Measurements from ENCODE around the gene INHBA.

INHBA gene

DNA sequence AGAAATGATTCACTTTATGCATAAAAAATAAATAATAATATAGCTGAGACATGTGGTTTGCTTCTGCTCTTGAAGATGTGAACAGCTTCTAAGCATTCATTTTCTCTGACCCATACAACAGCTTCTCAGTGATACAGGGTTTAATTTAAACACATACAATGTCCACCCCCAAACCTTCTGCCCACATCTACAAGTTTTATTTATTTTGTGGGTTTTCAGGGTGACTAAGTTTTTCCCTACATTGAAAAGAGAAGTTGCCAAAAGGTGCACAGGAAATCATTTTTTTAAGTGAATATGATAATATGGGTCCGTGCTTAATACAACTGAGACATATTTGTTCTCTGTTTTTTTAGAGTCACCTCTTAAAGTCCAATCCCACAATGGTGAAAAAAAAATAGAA, 17.2 kb downstream of the INHBA start:
- no peak for DNase-seq

DNA sequence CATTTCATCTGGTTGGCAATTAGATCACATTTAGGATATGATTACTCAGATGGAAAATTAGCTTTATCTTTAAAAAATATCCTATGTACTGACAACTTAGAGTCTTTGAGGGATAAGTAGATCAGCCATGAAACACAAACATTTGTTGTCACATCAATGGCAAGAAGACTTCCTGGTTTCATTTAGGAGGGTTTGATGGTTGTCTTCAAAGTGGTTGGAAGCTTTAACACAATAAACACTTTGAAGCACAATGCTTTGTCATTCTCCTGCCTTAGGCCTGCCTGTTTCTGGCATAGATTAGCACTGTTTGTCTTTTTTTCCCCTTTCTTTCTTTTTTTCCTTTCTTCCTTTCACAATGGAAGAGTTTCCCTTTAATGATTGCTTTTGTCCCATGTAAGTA, 20.5 kb downstream of the INHBA start:
- DNase-seq = no peak

DNA sequence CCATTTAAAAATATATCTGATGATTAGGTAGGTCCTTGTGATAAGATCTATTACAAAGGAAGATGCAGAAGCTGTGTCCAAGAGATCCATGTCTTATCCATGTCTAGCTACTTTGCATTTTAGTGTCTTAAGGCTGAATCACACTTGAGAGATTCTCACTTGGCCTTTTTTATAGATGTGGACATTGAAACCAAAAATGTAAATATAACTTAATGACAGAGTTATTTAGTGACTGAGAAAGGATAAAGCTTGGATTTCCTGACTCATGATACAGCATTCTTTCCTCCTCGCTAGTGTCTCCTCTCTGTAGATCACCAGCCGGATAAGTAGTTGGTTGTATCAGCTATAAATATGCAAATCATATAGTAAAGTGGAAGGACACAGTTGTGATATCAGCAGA, 23.3 kb downstream of the INHBA start:
- DNase-seq = no peak

DNA sequence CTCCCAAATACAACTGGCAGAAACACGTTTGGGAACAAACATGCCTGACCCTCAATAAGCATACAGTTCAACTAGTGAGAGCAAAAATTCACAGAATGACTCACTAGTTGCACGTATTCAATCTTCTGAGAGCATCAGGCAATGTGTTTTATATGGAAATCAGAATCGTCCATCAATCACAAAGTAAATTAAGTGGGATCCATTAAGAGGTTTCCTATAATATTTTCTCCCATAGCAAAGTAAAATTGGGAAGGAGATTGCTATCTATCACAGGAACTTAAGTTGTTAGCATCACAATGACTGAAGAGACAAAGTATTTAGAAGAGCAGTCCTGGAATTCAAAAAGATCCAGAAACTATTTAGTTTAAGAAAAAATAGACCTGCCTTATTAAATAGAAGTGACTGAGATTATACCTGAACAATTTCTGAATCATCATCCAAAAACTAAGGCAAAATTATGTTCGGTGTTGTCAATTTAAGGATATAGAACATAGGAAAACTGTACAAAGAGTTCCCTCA, 28.3 kb downstream of the INHBA start:
- DNase-seq = no peak

DNA sequence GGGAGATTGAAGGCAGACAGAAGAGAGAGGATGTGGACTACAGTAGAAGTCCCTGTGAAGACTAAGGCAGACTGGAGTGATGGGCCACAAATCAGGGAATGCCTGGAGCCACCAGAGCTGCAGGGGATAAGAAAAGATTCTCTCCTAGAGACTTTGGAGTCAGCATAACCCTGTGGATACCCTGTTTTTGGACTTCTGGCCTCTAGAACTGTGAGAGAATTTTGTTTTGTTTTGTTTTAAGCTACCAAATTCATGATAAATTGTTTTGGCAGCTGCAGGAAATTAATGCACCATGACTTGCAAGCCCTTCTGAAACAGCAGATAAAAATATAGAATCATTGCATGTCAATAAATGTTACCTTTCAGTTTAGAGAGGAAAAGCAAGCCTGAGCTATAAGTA, 41.3 kb downstream of the INHBA start:
- DNase-seq = no peak

DNA sequence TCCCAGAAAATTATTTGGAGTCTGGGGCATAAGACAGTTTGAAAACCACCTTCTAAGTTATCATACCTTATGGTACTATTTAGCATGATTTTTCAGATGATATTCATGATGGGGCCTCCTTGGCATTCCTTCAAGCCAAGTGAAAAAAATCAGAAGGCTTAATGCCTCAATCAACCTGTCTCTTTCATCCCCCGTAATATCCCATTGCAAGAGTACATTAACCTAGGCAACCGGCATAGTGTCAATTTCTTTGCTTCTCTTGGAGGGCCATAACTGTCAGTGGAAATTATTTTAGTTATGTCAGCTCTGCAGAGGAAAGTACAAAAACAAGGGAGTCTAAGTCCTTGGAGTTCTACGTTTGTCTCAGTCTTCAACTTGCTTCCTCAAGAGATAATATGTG, 43.4 kb downstream of the INHBA start:
- DNase-seq = no peak

DNA sequence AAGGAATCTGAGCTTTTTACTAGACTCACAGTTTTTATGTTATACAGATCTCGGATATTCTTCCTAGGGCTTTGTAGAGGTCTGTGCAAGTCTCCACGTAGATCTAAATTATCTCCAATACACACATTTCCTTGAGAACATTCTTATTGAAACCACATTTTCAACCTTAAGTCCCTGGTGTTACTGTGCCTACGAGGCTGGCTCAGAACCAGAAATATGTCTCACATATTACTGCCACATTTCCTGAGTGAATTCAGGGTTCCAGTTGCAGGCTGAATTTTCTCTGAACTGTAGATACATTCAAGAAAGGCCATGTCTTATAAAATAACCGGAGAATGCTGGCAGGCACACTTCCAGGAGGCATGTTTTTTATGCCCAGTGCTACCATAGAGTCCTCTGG, 46.5 kb downstream of the INHBA start:
- no peak for DNase-seq

DNA sequence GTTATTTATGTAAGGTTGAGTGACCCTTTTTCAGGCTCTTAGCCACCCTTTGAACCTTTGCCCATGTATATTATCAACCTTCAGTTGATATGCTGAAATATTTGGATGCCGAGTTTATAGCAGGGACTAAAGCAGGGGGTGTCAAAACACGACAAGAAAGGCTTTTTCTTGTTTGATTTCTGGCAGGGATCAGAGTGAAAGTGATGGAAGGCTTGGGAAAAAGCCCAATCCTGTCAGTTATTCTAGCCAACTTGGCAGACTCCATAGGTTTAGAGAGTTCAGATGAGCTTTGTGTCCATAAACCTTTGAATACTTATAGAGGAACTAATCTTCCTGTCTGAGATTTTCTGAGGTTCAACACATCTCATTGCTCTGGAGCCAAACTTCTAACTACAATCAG, 47.5 kb downstream of the INHBA start:
- no peak for DNase-seq

DNA sequence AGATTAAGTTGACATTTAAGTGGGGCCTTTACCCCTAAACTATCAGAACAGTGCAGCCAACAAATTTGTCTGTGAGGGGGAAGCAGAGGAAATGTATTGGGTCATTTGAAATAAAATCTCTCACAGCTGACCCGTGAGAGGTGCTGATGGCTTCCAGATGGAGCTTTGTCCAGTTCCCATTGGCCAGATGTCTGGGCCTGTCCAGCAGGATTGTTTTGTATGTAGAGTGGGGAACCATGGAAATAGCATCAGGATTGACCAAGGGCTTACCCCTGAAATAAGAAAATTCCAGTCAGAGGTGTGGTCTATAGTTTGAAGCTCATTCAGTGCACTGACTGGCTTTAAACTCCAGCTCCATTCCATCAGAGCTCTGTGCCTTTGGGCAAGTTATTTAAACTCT, 50.6 kb downstream of the INHBA start:
- DNase-seq = no peak

DNA sequence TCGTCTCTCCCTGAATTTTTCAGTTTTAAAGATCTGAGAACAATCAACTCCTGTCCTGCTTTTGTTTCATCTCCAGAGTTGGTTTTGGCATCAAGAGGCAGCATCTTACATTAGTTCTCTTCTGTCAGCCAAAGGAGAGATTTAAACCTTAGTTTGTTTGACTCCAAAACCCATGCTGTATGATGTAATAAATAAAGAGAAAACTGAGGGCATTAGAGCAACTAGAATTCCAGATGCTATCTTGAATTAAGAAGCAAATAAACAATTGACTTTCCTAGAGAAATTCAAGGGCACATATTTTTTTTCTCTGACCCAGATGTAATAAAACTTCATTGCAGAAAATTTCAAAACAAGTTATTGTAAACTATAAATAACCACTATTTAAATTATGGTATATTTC, 54.4 kb downstream of the INHBA start:
- DNase-seq = no peak

DNA sequence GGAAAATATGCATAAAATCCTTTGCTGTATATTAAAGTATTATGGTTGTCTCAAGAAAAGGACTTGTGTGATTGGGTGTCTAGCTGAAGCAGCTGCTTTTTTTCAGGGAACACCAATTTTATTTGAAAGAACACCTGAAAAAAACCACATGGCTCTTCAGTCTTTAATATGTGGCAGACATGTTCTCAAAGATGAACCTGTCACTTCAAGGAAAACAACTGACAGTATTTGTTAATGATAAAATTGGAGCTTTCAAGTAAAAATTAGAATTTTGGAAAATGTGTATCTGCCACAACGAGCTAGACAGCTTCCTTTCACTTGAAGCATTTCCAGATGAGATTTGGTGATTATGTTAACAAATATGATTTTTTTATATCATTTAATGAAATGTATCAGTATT, 59.3 kb downstream of the INHBA start:
- DNase-seq = no peak

DNA sequence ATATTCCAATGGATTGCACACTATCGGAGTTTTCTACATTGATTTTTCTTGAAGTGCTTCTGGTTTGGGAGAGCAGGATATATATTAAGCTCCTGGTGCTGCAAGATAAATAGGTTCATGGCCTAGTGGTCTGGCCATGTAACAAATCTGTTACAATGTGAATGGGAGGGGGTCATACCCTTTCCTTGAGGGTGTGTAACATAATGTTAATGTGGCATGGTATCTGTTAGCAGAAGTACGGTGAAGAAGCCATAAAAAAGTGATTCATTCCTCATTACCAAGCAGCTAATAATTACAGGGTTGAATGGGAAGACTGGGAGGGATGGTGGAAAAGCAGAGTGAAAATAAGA, 61.2 kb downstream of the INHBA start:
- DNase-seq = peak; percentile 52

DNA sequence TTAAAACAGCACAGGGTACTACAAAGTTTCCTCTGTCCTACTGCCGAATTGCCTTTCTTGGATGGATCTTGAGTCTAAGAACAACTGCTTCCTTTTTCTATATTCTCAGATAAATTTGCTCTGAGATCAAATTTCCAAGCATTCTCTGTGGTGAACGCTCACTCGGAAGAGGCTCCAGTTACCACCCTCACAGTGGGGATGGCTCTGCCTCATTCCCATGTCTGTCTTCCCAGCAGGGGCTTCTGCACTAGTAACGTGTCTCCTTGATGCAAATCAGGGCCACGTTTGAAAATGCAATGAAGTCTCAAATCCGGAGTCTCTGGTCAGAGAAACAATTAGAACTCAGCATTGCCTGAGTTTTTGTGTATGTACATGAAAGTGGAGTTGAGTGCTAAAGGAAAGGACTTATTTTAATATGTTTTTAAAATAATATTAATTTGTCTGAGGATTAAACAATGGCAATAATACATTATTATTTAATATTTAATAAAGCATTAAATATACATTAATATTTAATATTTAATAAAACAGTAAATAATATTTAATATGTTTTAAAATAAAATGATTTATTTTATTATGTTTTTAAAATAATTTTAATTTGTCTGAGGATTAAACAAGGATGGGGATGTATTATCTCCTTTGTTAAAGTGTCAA, 61.8 kb downstream of the INHBA start:
- DNase-seq = peak; percentile 46

DNA sequence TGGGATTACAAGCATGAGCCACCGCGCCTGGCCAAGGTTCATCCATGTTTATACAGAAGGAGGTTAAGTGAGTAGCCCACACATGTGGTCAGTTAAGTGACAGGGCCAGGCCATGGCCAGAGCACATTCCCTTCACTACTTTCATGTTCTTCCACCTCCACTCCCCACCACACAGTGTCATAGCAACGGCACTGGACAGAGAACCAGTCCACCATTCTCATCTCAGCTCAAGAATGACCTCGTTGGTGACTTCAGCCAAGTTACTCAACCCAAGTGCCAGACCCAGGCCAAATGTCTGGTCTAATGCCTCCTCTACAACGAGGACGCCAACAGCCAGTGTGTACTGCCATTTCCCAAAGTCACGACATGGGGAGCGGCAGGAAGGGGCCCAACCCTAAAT, 62.4 kb downstream of the INHBA start:
- no peak for DNase-seq

DNA sequence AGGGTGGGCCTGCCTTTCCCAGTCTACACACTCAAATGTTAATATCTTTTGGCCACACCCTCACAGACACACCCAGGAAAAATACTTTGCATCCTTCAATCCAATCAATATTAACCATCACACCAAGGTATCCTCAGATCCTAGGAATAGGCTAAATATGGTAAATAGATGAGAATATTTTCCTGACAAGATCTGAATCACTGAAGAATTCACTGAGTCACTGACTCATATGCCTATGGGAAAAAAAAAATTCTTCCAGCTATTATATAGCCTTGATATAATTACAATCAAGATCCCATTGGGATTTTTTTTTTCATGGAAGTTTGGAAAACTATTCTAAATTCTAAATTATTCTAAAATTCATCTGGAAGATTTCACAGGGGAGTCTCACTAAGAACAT, 65.8 kb downstream of the INHBA start:
- no peak for DNase-seq

Data from NCI-H69 (cell line).